Natural killer cell (primary cell): ENCODE results near the gene AKAP7. TPM values are rescaled to one million over a fixed set of nuclear protein-coding genes. Genes with fewer than 3 reads are reported as not detected.

Source experiments
- ATAC-seq, 3 donors: fragments of 150-1000 bp in 2 of 3; fragments of 200-7000 bp in 1 of 3; cut with Tn5 transposase; 1 replicate in 1 of 3; 2 replicates in 2 of 3; pipeline ENCODE4 v1.10.0; 2021; ENCODE audit warnings: mild to moderate bottlenecking in 2 of 3, moderate library complexity in 2 of 3
- DNase-seq, 2 donors: peaks; one replicate each; pipeline versions ENCODE4 v3.0.0 to v3.0.0-alpha.2; 2013 to 2021; ENCODE audit warnings: mixed read lengths in 1 of 2
- H3K27ac ChIP-seq: one replicate; pipeline ENCODE4 v1.5.1; 2013; ENCODE audit warnings: mild to moderate bottlenecking, low read length
- H3K27me3 ChIP-seq: one replicate; pipeline ENCODE4 v1.6.1; 2013; ENCODE audit warnings: low read length; ENCODE audit not compliant: control insufficient read depth, insufficient read depth
- H3K36me3 ChIP-seq: one replicate; pipeline ENCODE4 v1.6.1; 2013; ENCODE audit warnings: low read length; ENCODE audit not compliant: control insufficient read depth, insufficient read depth
- H3K4me1 ChIP-seq: one replicate; pipeline ENCODE4 v1.6.1; 2013; ENCODE audit warnings: low read length; ENCODE audit not compliant: control insufficient read depth, insufficient read depth
- H3K4me3 ChIP-seq: one replicate; pipeline ENCODE4 v1.5.1; 2013; ENCODE audit warnings: low read length
- H3K9me3 ChIP-seq: one replicate; pipeline ENCODE4 v1.6.1; 2013; ENCODE audit warnings: low read length; ENCODE audit not compliant: control insufficient read depth, insufficient read depth
- H3K27ac Mint-ChIP-seq, 2 donors: one replicate each; pipeline ENCODE4 v1.8.0; 2022; ENCODE audit warnings: mild to moderate bottlenecking in 2 of 2, mixed read lengths in 2 of 2, moderate library complexity in 1 of 2
- H3K27me3 Mint-ChIP-seq, 2 donors: one replicate each; pipeline ENCODE4 v1.8.0; 2022; ENCODE audit warnings: low read depth in 2 of 2, mixed read lengths in 2 of 2
- H3K36me3 Mint-ChIP-seq: one replicate; pipeline ENCODE4 v1.8.0; 2022; ENCODE audit warnings: mixed read lengths
- H3K4me1 Mint-ChIP-seq, 2 donors: one replicate each; pipeline ENCODE4 v1.8.0; 2022; ENCODE audit warnings: mixed read lengths in 2 of 2
- H3K4me3 Mint-ChIP-seq: one replicate; pipeline ENCODE4 v1.8.0; 2022; ENCODE audit warnings: mild to moderate bottlenecking, moderate library complexity, mixed read lengths
- H3K9me3 Mint-ChIP-seq, 2 donors: one replicate each; pipeline ENCODE4 v1.8.0; 2022; ENCODE audit warnings: mixed read lengths in 2 of 2
- CTCF ChIP-seq: fragments of 200-600 bp; IDR thresholded peaks from one replicate; pipeline ENCODE4 v1.8.0; 2022; ENCODE audit warnings: antibody characterized with exemption
- WGBS: methylation state at CpG from one replicate; pipeline ENCODE4 v1.1.7; 2013; ENCODE audit warnings: missing lambda C conversion rate; ENCODE audit not compliant: insufficient coverage; 5-methylcytosine and 5-hydroxymethylcytosine counted together
- intact Hi-C: fragments of 100-400 bp; cut with micrococcal nuclease; formaldehyde crosslinking; loops from one replicate; pipeline ENCODE4 v1.14.2; 2022
- total RNA-seq, 4 donors: library from RNA; stranded (reverse); fragments of 120-200 nt in 1 of 4; gene quantifications; one replicate each; pipeline versions ENCODE4 v1.2.3 to v1.2.4, GENCODE V29; 2013 to 2022

Gene AKAP7
- total RNA-seq, 3 donors from 2014 or later (not counting 1 experiment from before 2014, with no cell fraction given) = 13.5 to 21.0 (median 14.7) TPM

- no peak overlapping the region for H3K27ac Mint-ChIP-seq
- ATAC-seq (no peak), DNase-seq (no peak)
- no peak for TF ChIP-seq CTCF
- no peaks in the 10 kb centered on the region for H3K4me1 Mint-ChIP-seq
- H3K4me3 ChIP-seq = no peak overlapping the region
- H3K27me3 Mint-ChIP-seq = peaks cover 7 to 11% of the 10 kb centered on the region in 2 donors
- no peak overlapping the region for H3K4me3 Mint-ChIP-seq
- H3K27ac ChIP-seq = no peak overlapping the region
- H3K9me3 Mint-ChIP-seq = no peaks in the 10 kb centered on the region
- H3K27me3 ChIP-seq = no peaks in the 10 kb centered on the region
- H3K36me3 ChIP-seq = no peaks in the 10 kb centered on the region
- no peaks in the 10 kb centered on the region for H3K36me3 Mint-ChIP-seq
- WGBS = no CpG with 5 or more reads among the region's 1 CpG
- H3K9me3 ChIP-seq = no peaks in the 10 kb centered on the region
- intact Hi-C loops = no loop called here
- H3K4me1 ChIP-seq = no peaks in the 10 kb centered on the region
These were observed 12.8 kb upstream of the AKAP7 start for GRCh38 chr6:131122516-131122915.

GRCh38 chr6:131124336-131125071, 10.8 kb upstream of the AKAP7 start:
- no peak overlapping the region for H3K27ac Mint-ChIP-seq
- intact Hi-C loops = no loop called here
- DNase-seq = no peak
- H3K36me3 Mint-ChIP-seq = no peaks in the 10 kb centered on the region
- H3K27me3 Mint-ChIP-seq = peaks cover 7 to 11% of the 10 kb centered on the region in 2 donors
- H3K4me1 ChIP-seq = no peaks in the 10 kb centered on the region
- 86% methylated on average over 3 of the region's 3 CpGs for WGBS
- no peak overlapping the region for H3K4me3 ChIP-seq
- no peak overlapping the region for H3K4me3 Mint-ChIP-seq
- H3K27ac ChIP-seq = no peak overlapping the region
- H3K4me1 Mint-ChIP-seq = no peaks in the 10 kb centered on the region
- H3K27me3 ChIP-seq = no peaks in the 10 kb centered on the region
- no peaks in the 10 kb centered on the region for H3K9me3 ChIP-seq
- H3K9me3 Mint-ChIP-seq = no peaks in the 10 kb centered on the region
- H3K36me3 ChIP-seq = no peaks in the 10 kb centered on the region
- ATAC-seq = no peak
- TF ChIP-seq CTCF = no peak

GRCh38 chr6:131125431-131125830, 9.8 kb upstream of the AKAP7 start:
- intact Hi-C loops = no loop called here
- H3K4me1 ChIP-seq = no peaks in the 10 kb centered on the region
- TF ChIP-seq CTCF = no peak
- no peak overlapping the region for H3K4me3 ChIP-seq
- no peaks in the 10 kb centered on the region for H3K27me3 ChIP-seq
- H3K9me3 ChIP-seq = no peaks in the 10 kb centered on the region
- DNase-seq (no peak), ATAC-seq (no peak)
- Mint-ChIP-seq H3K4me3 (no peak overlapping the region), H3K27ac (no peak overlapping the region), H3K4me1 (no peaks in the 10 kb centered on the region), H3K9me3 (no peaks in the 10 kb centered on the region), H3K36me3 (no peaks in the 10 kb centered on the region), H3K27me3 (peaks cover 7 to 11% of the 10 kb centered on the region in 2 donors)
- whole genome bisulfite sequencing = 86% methylated on average over 1 of the region's 1 CpG
- H3K36me3 ChIP-seq = no peaks in the 10 kb centered on the region
- H3K27ac ChIP-seq = no peak overlapping the region
